GM10266 (cell line): ENCODE results near the gene SMYD3.

Experiments
- DNase-seq: peaks from one replicate; pipeline ENCODE4 v3.0.0; 2012; ENCODE audit errors: extremely low spot score
- CTCF ChIP-seq: IDR thresholded peaks from 2 replicates; pipeline ENCODE4 v1.5.1; 2012; ENCODE audit warnings: mild to moderate bottlenecking, low read depth; ENCODE audit not compliant: control insufficient read depth, insufficient read depth; ENCODE audit errors: missing control alignments

The SMYD3 gene

GRCh38 chr1:245809361-245809760 lies 697.7 kb downstream of the SMYD3 start:
- DNase-seq = no peak
- TF ChIP-seq CTCF = no peak

- DNase-seq = peak; percentile 38
- no peak for TF ChIP-seq CTCF
Measured at GRCh38 chr1:245807954-245808719, 698.9 kb downstream of the SMYD3 start.

GRCh38 chr1:245807306-245807705 lies 699.8 kb downstream of the SMYD3 start:
- DNase-seq = peak; percentile 54
- no peak for TF ChIP-seq CTCF

- no peak for TF ChIP-seq CTCF
- DNase-seq = no peak
Measured at GRCh38 chr1:245805532-245805931, 701.5 kb downstream of the SMYD3 start.

- no peak for TF ChIP-seq CTCF
- DNase-seq = no peak
Measured at GRCh38 chr1:245804696-245805095, 702.4 kb downstream of the SMYD3 start.

- TF ChIP-seq CTCF = no peak
- DNase-seq = no peak
Measured at GRCh38 chr1:245803666-245804037, 703.4 kb downstream of the SMYD3 start.

- TF ChIP-seq CTCF = no peak
- no peak for DNase-seq
Measured at GRCh38 chr1:245802941-245803665, 704.0 kb downstream of the SMYD3 start.
